B cell (primary cell): ENCODE measurements around the gene SYNPR. TPM values are rescaled to one million over a fixed set of nuclear protein-coding genes. Genes with fewer than 3 reads are reported as not detected.
"Not testable (repeated sequence)": the region's sequence is repeated elsewhere in the genome, so short reads cannot be mapped to it uniquely, and the experiment has no call there.

Experiments
- ATAC-seq: fragments of 200-7000 bp; cut with Tn5 transposase; one replicate; pipeline ENCODE4 v1.10.0; 2021; ENCODE audit warnings: low read depth, mild to moderate bottlenecking, moderate number of reproducible peaks, moderate library complexity
- CTCF ChIA-PET: fragments of 350-600 bp; sonication (Branson Sonifier 250); formaldehyde crosslinking; loops from one replicate; lab custom pipeline; 2021; ENCODE audit warnings: antibody characterized with exemption, inconsistent platforms; lab: Charles Lee
- POLR2A ChIA-PET: fragments of 350-600 bp; sonication (Branson Sonifier 250); formaldehyde crosslinking; loops from one replicate; lab custom pipeline; 2021; ENCODE audit warnings: antibody characterized with exemption; lab: Charles Lee
- DNase-seq: peaks from one replicate; pipeline ENCODE4 v3.0.0; 2013
- H2AFZ ChIP-seq: 2 replicates; pipeline ENCODE4 v1.6.1; 2012; ENCODE audit warnings: mild to moderate bottlenecking, low read depth, low read length; ENCODE audit not compliant: insufficient read depth, poor library complexity, severe bottlenecking
- H3K27ac ChIP-seq, 2 donors: 1 replicate in 1 of 2; 2 replicates in 1 of 2; pipeline ENCODE4 v1.5.1; 2012 to 2013; ENCODE audit warnings: low read length in 2 of 2, mild to moderate bottlenecking in 2 of 2, moderate library complexity in 1 of 2
- H3K27me3 ChIP-seq, 4 experiments: fragments of 200-600 bp in 1 of 4; sonication (generic) in 1 of 4; replicated peaks in 1 of 4; 1 replicate in 2 of 4; 2 replicates in 2 of 4; pipeline versions ENCODE4 v1.6.1 to v1.7.0; 2013 to 2016; ENCODE audit warnings: low read length in 3 of 4, mild to moderate bottlenecking in 2 of 4, mixed read lengths in 1 of 4, moderate library complexity in 1 of 4; ENCODE audit not compliant: insufficient read depth in 4 of 4, control insufficient read depth in 3 of 4; ENCODE audit errors: control extremely low read depth in 1 of 4
- H3K36me3 ChIP-seq, 2 experiments: replicated peaks in 1 of 2; 1 replicate in 1 of 2; 2 replicates in 1 of 2; pipeline versions ENCODE4 v1.6.1 to v1.7.1; 2013; ENCODE audit warnings: low read length in 1 of 2; ENCODE audit not compliant: insufficient read depth in 2 of 2, control insufficient read depth in 1 of 2; ENCODE audit errors: control extremely low read depth in 1 of 2, extremely low read depth in 1 of 2
- H3K4me1 ChIP-seq, 2 donors: fragments of 200-600 bp in 1 of 2; sonication (generic) in 1 of 2; 1 replicate in 1 of 2; 2 replicates in 1 of 2; pipeline versions ENCODE4 v1.5.1 to v1.6.1; 2013 to 2017; ENCODE audit warnings: low read length in 2 of 2; ENCODE audit not compliant: control insufficient read depth in 2 of 2, insufficient read depth in 2 of 2
- H3K4me2 ChIP-seq: replicated peaks from 2 replicates; pipeline ENCODE3; 2012; ENCODE audit warnings: mild to moderate bottlenecking, low read depth, low read length; ENCODE audit not compliant: poor library complexity, severe bottlenecking
- H3K4me3 ChIP-seq, 5 experiments: fragments of 200-600 bp in 1 of 5; sonication (generic) in 1 of 5; 1 replicate in 3 of 5; 2 replicates in 2 of 5; pipeline versions ENCODE4 v1.5.1 to v1.7.0; 2011 to 2016; ENCODE audit warnings: low read length in 4 of 5, mild to moderate bottlenecking in 4 of 5, low read depth in 2 of 5, control low read depth in 1 of 5, moderate library complexity in 1 of 5; ENCODE audit not compliant: insufficient read depth in 1 of 5; ENCODE audit errors: control extremely low read depth in 1 of 5, extremely low read depth in 1 of 5
- H3K79me2 ChIP-seq: fragments of 200-600 bp; sonication (generic); one replicate; pipeline ENCODE4 v1.6.0; 2016; ENCODE audit warnings: low read length; ENCODE audit not compliant: control insufficient read depth, insufficient read depth
- H3K9ac ChIP-seq: fragments of 200-600 bp; sonication (generic); 2 replicates; pipeline ENCODE4 v1.6.1; 2017; ENCODE audit warnings: mild to moderate bottlenecking, low read length, moderate library complexity
- H3K9me3 ChIP-seq, 3 donors: one replicate each; pipeline versions ENCODE4 v1.6.1 to v1.7.1; 2013; ENCODE audit warnings: low read length in 2 of 3; ENCODE audit not compliant: control insufficient read depth in 2 of 3, insufficient read depth in 1 of 3; ENCODE audit errors: control extremely low read depth in 1 of 3
- H4K20me1 ChIP-seq: 2 replicates; pipeline ENCODE4 v1.6.0; 2012; ENCODE audit warnings: mild to moderate bottlenecking, low read length; ENCODE audit not compliant: insufficient read depth, control insufficient read depth, poor library complexity, severe bottlenecking
- H3K27ac Mint-ChIP-seq: one replicate; pipeline ENCODE4 v1.8.0; 2021; ENCODE audit warnings: mixed read lengths
- H3K27me3 Mint-ChIP-seq: one replicate; pipeline ENCODE4 v1.8.0; 2021; ENCODE audit warnings: mixed read lengths
- H3K4me1 Mint-ChIP-seq: one replicate; pipeline ENCODE4 v1.8.0; 2021; ENCODE audit warnings: mixed read lengths
- H3K4me3 Mint-ChIP-seq: one replicate; pipeline ENCODE4 v1.8.0; 2021; ENCODE audit warnings: mixed read lengths
- H3K9me3 Mint-ChIP-seq: one replicate; pipeline ENCODE4 v1.8.0; 2022; ENCODE audit warnings: mixed read lengths; ENCODE audit not compliant: insufficient read depth
- CTCF ChIP-seq: fragments of 200-600 bp; IDR thresholded peaks from one replicate; pipeline ENCODE4 v1.8.0; 2022; ENCODE audit warnings: antibody characterized with exemption, mild to moderate bottlenecking
- EZH2 ChIP-seq: IDR thresholded peaks from 2 replicates; pipeline ENCODE4 v1.6.1; 2012; ENCODE audit warnings: borderline replicate concordance, low read depth, mild to moderate bottlenecking, moderate library complexity, low read length; ENCODE audit not compliant: insufficient read depth, poor library complexity, severe bottlenecking
- WGBS: methylation state at CpG from one replicate; pipeline ENCODE4 v1.1.5; 2013; ENCODE audit warnings: missing lambda C conversion rate; ENCODE audit not compliant: insufficient coverage; 5-methylcytosine and 5-hydroxymethylcytosine counted together
- intact Hi-C: fragments of 100-400 bp; cut with micrococcal nuclease; formaldehyde crosslinking; loops from one replicate; pipeline ENCODE4 v1.10.0; 2022
- polyA plus RNA-seq: library from polyadenylated mRNA; depleted of rRNA; stranded (reverse); fragments of >200 nt; gene quantifications from 2 replicates; pipeline ENCODE4 v1.2.3, GENCODE V29; 2012
- total RNA-seq, 2 donors: library from RNA; stranded (reverse); fragments of 120-200 nt in 1 of 2; gene quantifications; 1 replicate in 1 of 2; 2 replicates in 1 of 2; pipeline versions ENCODE4 v1.2.3 to v1.2.4, GENCODE V29; 2013 to 2022

SYNPR gene
- total and polyA plus RNA-seq, 2 donors (not counting 1 experiment from before 2014, with no cell fraction given), result not detected

- Histone ChIP-seq H3K27me3 (no peaks in the 10 kb centered on the region), H3K27ac (no peak overlapping the region), H3K4me2 (no peak overlapping the region), H2AFZ (no peak overlapping the region), H3K4me3 (no peak overlapping the region), H3K9me3 (peaks cover 0 to 8% (median 0%) of the 10 kb centered on the region in 3 donors), H4K20me1 (no peaks in the 10 kb centered on the region), H3K36me3 (no peaks in the 10 kb centered on the region), H3K4me1 (no peaks in the 10 kb centered on the region), H3K9ac (no peak overlapping the region), H3K79me2 (no peaks in the 10 kb centered on the region)
- Mint-ChIP-seq H3K9me3 (no peaks in the 10 kb centered on the region), H3K27ac (no peak overlapping the region), H3K4me3 (no peak overlapping the region), H3K27me3 (peaks cover 8% of the 10 kb centered on the region), H3K4me1 (no peaks in the 10 kb centered on the region)
- no peak for TF ChIP-seq EZH2
- no peak for TF ChIP-seq CTCF
- ATAC-seq, result no peak
- ChIA-PET CTCF (no interaction called here), POLR2A (no interaction called here)
- no CpG with 5 or more reads among the region's 1 CpG for WGBS
- intact Hi-C loops, result no loop called here
- DNase-seq, result no peak
These were observed 364.4 kb downstream of the SYNPR start for GRCh38 chr3:63642488-63642887.

- DNase-seq (no peak), ATAC-seq (no peak)
- H3K4me3 ChIP-seq, result no peak overlapping the region
- peaks cover 8% of the 10 kb centered on the region for H3K27me3 Mint-ChIP-seq
- H3K36me3 ChIP-seq, result no peaks in the 10 kb centered on the region
- no peaks in the 10 kb centered on the region for H4K20me1 ChIP-seq
- TF ChIP-seq CTCF, result no peak
- no peaks in the 10 kb centered on the region for H3K79me2 ChIP-seq
- CTCF ChIA-PET, result no interaction called here
- no peaks in the 10 kb centered on the region for H3K9me3 Mint-ChIP-seq
- 84% methylated on average over 5 of the region's 5 CpGs for WGBS
- H3K9me3 ChIP-seq, result peaks cover 0 to 8% (median 0%) of the 10 kb centered on the region in 3 donors
- POLR2A ChIA-PET, result no interaction called here
- intact Hi-C loops, result no loop called here
- no peak overlapping the region for H3K27ac Mint-ChIP-seq
- H3K4me1 ChIP-seq, result no peaks in the 10 kb centered on the region
- H3K9ac ChIP-seq, result no peak overlapping the region
- no peak overlapping the region for H3K27ac ChIP-seq
- no peaks in the 10 kb centered on the region for H3K4me1 Mint-ChIP-seq
- H3K27me3 ChIP-seq, result no peaks in the 10 kb centered on the region
- no peak overlapping the region for H2AFZ ChIP-seq
- H3K4me2 ChIP-seq, result no peak overlapping the region
- no peak overlapping the region for H3K4me3 Mint-ChIP-seq
These were observed 366.2 kb downstream of the SYNPR start for GRCh38 chr3:63644212-63644797.

GRCh38 chr3:63644928-63645781 lies 367.0 kb downstream of the SYNPR start:
- H3K4me1 Mint-ChIP-seq, ATAC-seq, H3K9me3 ChIP-seq, CTCF ChIA-PET, H3K9me3 Mint-ChIP-seq, H3K27ac ChIP-seq, H3K9ac ChIP-seq, H2AFZ ChIP-seq, H3K4me2 ChIP-seq, POLR2A ChIA-PET, H3K4me3 Mint-ChIP-seq, intact Hi-C loops, H3K4me3 ChIP-seq, H3K27me3 ChIP-seq, H3K4me1 ChIP-seq, H3K79me2 ChIP-seq, H3K27me3 Mint-ChIP-seq, DNase-seq, H3K27ac Mint-ChIP-seq, H3K36me3 ChIP-seq, H4K20me1 ChIP-seq: not testable (repeated sequence)
- WGBS, result 80% methylated on average over 22 of the region's 25 CpGs
